GM21367 (cell line): ENCODE measurements around the gene MUSK.
"Not testable (repeated sequence)": the region's sequence is repeated elsewhere in the genome, so short reads cannot be mapped to it uniquely, and the experiment has no call there.

ENCODE experiments used
- ATAC-seq: cut with Tn5 transposase; IDR thresholded peaks from one replicate; pipeline ENCODE4 v1.9.1; 2021; ENCODE audit not compliant: unreplicated experiment

The MUSK gene

GRCh38 chr9:110691002-110691549, 22.5 kb downstream of the MUSK start:
- no peak for ATAC-seq

- ATAC-seq = not testable (repeated sequence)
Observed at GRCh38 chr9:110695846-110696245, 27.3 kb downstream of the MUSK start.

GRCh38 chr9:110700953-110701352, 32.4 kb downstream of the MUSK start:
- ATAC-seq = no peak

- no peak for ATAC-seq
Observed at GRCh38 chr9:110703669-110704068, 35.1 kb downstream of the MUSK start.

- ATAC-seq = no peak
Observed at GRCh38 chr9:110707419-110707818, 38.8 kb downstream of the MUSK start.

- no peak for ATAC-seq
Observed at GRCh38 chr9:110710420-110710819, 41.8 kb downstream of the MUSK start.

- no peak for ATAC-seq
Observed at GRCh38 chr9:110712955-110713354, 44.4 kb downstream of the MUSK start.

- no peak for ATAC-seq
Observed at GRCh38 chr9:110714314-110714713, 45.7 kb downstream of the MUSK start.

- ATAC-seq = no peak
Observed at GRCh38 chr9:110728058-110728457, 59.5 kb downstream of the MUSK start.

- ATAC-seq = no peak
Observed at GRCh38 chr9:110729641-110730040, 61.0 kb downstream of the MUSK start.

GRCh38 chr9:110731437-110732028, 62.9 kb downstream of the MUSK start:
- ATAC-seq = no peak

- no peak for ATAC-seq
Observed at GRCh38 chr9:110738982-110739381, 70.4 kb downstream of the MUSK start.

- no peak for ATAC-seq
Observed at GRCh38 chr9:110742741-110743371, 74.3 kb downstream of the MUSK start.

- no peak for ATAC-seq
Observed at GRCh38 chr9:110744715-110745384, 76.3 kb downstream of the MUSK start.

GRCh38 chr9:110745676-110746075, 77.1 kb downstream of the MUSK start:
- ATAC-seq = no peak

GRCh38 chr9:110746211-110746930, 77.8 kb downstream of the MUSK start:
- ATAC-seq = no peak

- ATAC-seq = no peak
Observed at GRCh38 chr9:110748251-110748893, 79.8 kb downstream of the MUSK start.

GRCh38 chr9:110750272-110750671, 81.7 kb downstream of the MUSK start:
- no peak for ATAC-seq

- no peak for ATAC-seq
Observed at GRCh38 chr9:110751971-110752370, 83.4 kb downstream of the MUSK start.

- no peak for ATAC-seq
Observed at GRCh38 chr9:110752766-110753165, 84.2 kb downstream of the MUSK start.

GRCh38 chr9:110753731-110754231, 85.2 kb downstream of the MUSK start:
- ATAC-seq = no peak
